IMR-90 (cell line): ENCODE data around the gene RNF212. TPM values are rescaled to one million over a fixed set of nuclear protein-coding genes. Genes with fewer than 3 reads are reported as not detected.

Source experiments
- ATAC-seq: fragments of 200-7000 bp; cut with Tn5 transposase; 2 replicates; pipeline ENCODE4 v1.9.1; 2020; ENCODE audit warnings: low read depth, mild to moderate bottlenecking, moderate library complexity
- BruUV-seq: library from RNA; stranded (reverse); fragments of 400-500 nt; replicated peaks from 2 replicates; lab custom pipeline; 2021; lab: Mats Ljungman, UMichigan
- CTCF ChIA-PET: fragments of 300-600 bp; formaldehyde crosslinking; extraction: SDS; loops from one replicate; lab custom pipeline; 2021; ENCODE audit warnings: antibody characterized with exemption; lab: Yijun Ruan, JAX
- POLR2A ChIA-PET: fragments of 300-600 bp; sonication (Branson Sonifier 250); formaldehyde crosslinking; loops from one replicate; lab custom pipeline; 2022; ENCODE audit warnings: antibody characterized with exemption; ENCODE audit not compliant: unreplicated experiment; lab: Charles Lee
- DNase-seq: peaks from one replicate; pipeline ENCODE4 v3.0.0; 2013
- H2AFZ ChIP-seq: replicated peaks from 2 replicates; pipeline ENCODE3; 2013; ENCODE audit warnings: low read length, mild to moderate bottlenecking; ENCODE audit not compliant: poor library complexity
- H2AK5ac ChIP-seq: 2 replicates; pipeline ENCODE4 v1.6.1; 2013; ENCODE audit warnings: low read depth, low read length, inconsistent platforms
- H2AK9ac ChIP-seq: replicated peaks from 2 replicates; pipeline ENCODE3; 2013; ENCODE audit warnings: mild to moderate bottlenecking, low read depth, low read length, moderate library complexity; ENCODE audit not compliant: poor library complexity
- H2BK120ac ChIP-seq: 2 replicates; pipeline ENCODE4 v1.6.1; 2013; ENCODE audit warnings: low read depth, low read length, inconsistent platforms
- H2BK15ac ChIP-seq: 3 replicates; pipeline ENCODE4 v1.6.1; 2013; ENCODE audit warnings: low read depth, low read length, inconsistent platforms
- H2BK20ac ChIP-seq: 2 replicates; pipeline ENCODE4 v1.6.1; 2013; ENCODE audit warnings: low read depth, mild to moderate bottlenecking, inconsistent platforms, low read length, moderate library complexity
- H2BK5ac ChIP-seq: 2 replicates; pipeline ENCODE4 v1.6.1; 2013; ENCODE audit warnings: mild to moderate bottlenecking, low read depth, low read length, inconsistent platforms; ENCODE audit not compliant: poor library complexity, severe bottlenecking
- H3K14ac ChIP-seq: replicated peaks from 2 replicates; pipeline ENCODE4 v1.6.1; 2013; ENCODE audit warnings: low read depth, low read length, inconsistent platforms
- H3K18ac ChIP-seq: 2 replicates; pipeline ENCODE4 v1.6.1; 2013; ENCODE audit warnings: low read depth, low read length, control low read depth
- H3K23ac ChIP-seq: 2 replicates; pipeline ENCODE4 v1.6.1; 2013; ENCODE audit warnings: low read depth, low read length, inconsistent platforms
- H3K27ac ChIP-seq: 2 replicates; pipeline ENCODE4 v1.5.1; 2013; ENCODE audit warnings: mild to moderate bottlenecking, control low read depth, low read length; ENCODE audit not compliant: insufficient read depth
- H3K27me3 ChIP-seq: 2 replicates; pipeline ENCODE4 v1.6.1; 2013; ENCODE audit warnings: low read length; ENCODE audit not compliant: control insufficient read depth, insufficient read depth
- H3K36me3 ChIP-seq: 2 replicates; pipeline ENCODE4 v1.6.1; 2013; ENCODE audit warnings: low read length, mixed read lengths; ENCODE audit not compliant: control insufficient read depth, insufficient read depth
- H3K4ac ChIP-seq: 2 replicates; pipeline ENCODE4 v1.6.1; 2013; ENCODE audit warnings: low read depth, low read length, inconsistent platforms
- H3K4me1 ChIP-seq: 2 replicates; pipeline ENCODE4 v1.6.1; 2013; ENCODE audit warnings: low read length, mixed read lengths; ENCODE audit not compliant: control insufficient read depth, insufficient read depth
- H3K4me2 ChIP-seq: 2 replicates; pipeline ENCODE4 v1.6.1; 2013; ENCODE audit warnings: low read depth, mild to moderate bottlenecking, control low read depth, low read length, moderate library complexity
- H3K4me3 ChIP-seq: 2 replicates; pipeline ENCODE4 v1.5.1; 2013; ENCODE audit warnings: low read depth, mild to moderate bottlenecking, control low read depth, low read length, moderate library complexity; ENCODE audit not compliant: insufficient read depth
- H3K56ac ChIP-seq: 2 replicates; pipeline ENCODE4 v1.6.1; 2013; ENCODE audit warnings: low read length, inconsistent platforms; ENCODE audit not compliant: insufficient read depth; ENCODE audit errors: extremely low read depth
- H3K79me1 ChIP-seq, 2 experiments: 2 replicates each; pipeline ENCODE4 v1.6.1; 2013; ENCODE audit warnings: low read length in 2 of 2, inconsistent platforms in 1 of 2, low read depth in 1 of 2
- H3K9ac ChIP-seq: 2 replicates; pipeline ENCODE4 v1.6.1; 2013; ENCODE audit warnings: low read depth, low read length, control low read depth
- H3K9me1 ChIP-seq: 2 replicates; pipeline ENCODE4 v1.6.1; 2013; ENCODE audit warnings: low read length, inconsistent platforms; ENCODE audit not compliant: insufficient read depth
- H3K9me3 ChIP-seq: 2 replicates; pipeline ENCODE4 v1.6.1; 2013; ENCODE audit warnings: low read length; ENCODE audit not compliant: control insufficient read depth, insufficient read depth
- H4K20me1 ChIP-seq: 2 replicates; pipeline ENCODE4 v1.6.1; 2013; ENCODE audit warnings: low read length, inconsistent platforms; ENCODE audit not compliant: insufficient read depth
- H4K5ac ChIP-seq: 2 replicates; pipeline ENCODE4 v1.6.1; 2013; ENCODE audit warnings: mild to moderate bottlenecking, low read depth, low read length, control low read depth
- H4K8ac ChIP-seq, 2 experiments: 2 replicates each; pipeline ENCODE4 v1.6.1; 2013; ENCODE audit warnings: low read depth in 2 of 2, low read length in 2 of 2, control low read depth in 1 of 2, inconsistent platforms in 1 of 2
- H4K91ac ChIP-seq: 2 replicates; pipeline ENCODE4 v1.6.1; 2013; ENCODE audit warnings: low read depth, low read length, inconsistent platforms; ENCODE audit not compliant: insufficient read depth
- BHLHE40 ChIP-seq: fragments of 150-350 bp; IDR thresholded peaks from 2 replicates; pipeline ENCODE4 v1.6.1; 2016; ENCODE audit warnings: mild to moderate bottlenecking, low read depth, low read length
- CEBPB ChIP-seq: IDR thresholded peaks from 2 replicates; pipeline ENCODE4 v1.6.1; 2012; ENCODE audit warnings: low read depth, low read length, improper control_type of control experiment
- CHD1 ChIP-seq: IDR thresholded peaks from 2 replicates; pipeline ENCODE4 v1.6.1; 2012; ENCODE audit warnings: low read depth, low read length, improper control_type of control experiment
- CTCF ChIP-seq: conservative IDR thresholded peaks from 2 replicates; pipeline ENCODE4 v1.5.1; 2012; ENCODE audit warnings: mild to moderate bottlenecking, low read depth, low read length, improper control_type of control experiment
- ELK1 ChIP-seq: fragments of 150-350 bp; IDR thresholded peaks from 2 replicates; pipeline ENCODE4 v1.6.1; 2016; ENCODE audit warnings: low read depth, mild to moderate bottlenecking, low read length, moderate library complexity, borderline replicate concordance
- FOS ChIP-seq: fragments of 150-350 bp; IDR thresholded peaks from 2 replicates; pipeline ENCODE4 v1.6.1; 2016; ENCODE audit warnings: low read depth, low read length
- MAFK ChIP-seq: IDR thresholded peaks from 2 replicates; pipeline ENCODE4 v1.6.1; 2012; ENCODE audit warnings: low read depth, low read length, improper control_type of control experiment
- MAZ ChIP-seq: IDR thresholded peaks from 2 replicates; pipeline ENCODE4 v1.6.1; 2012; ENCODE audit warnings: low read depth, mild to moderate bottlenecking, low read length, improper control_type of control experiment, moderate library complexity, borderline replicate concordance
- MXI1 ChIP-seq: IDR thresholded peaks from 2 replicates; pipeline ENCODE4 v1.6.1; 2012; ENCODE audit warnings: low read depth, mild to moderate bottlenecking, low read length, moderate library complexity, borderline replicate concordance
- NFE2L2 ChIP-seq: fragments of 150-350 bp; IDR thresholded peaks from 2 replicates; pipeline ENCODE4 v1.6.1; 2016; ENCODE audit warnings: low read depth, mild to moderate bottlenecking, low read length
- POLR2A ChIP-seq: IDR thresholded peaks from 2 replicates; pipeline ENCODE4 v1.6.1; 2012; ENCODE audit warnings: mild to moderate bottlenecking, low read depth, low read length
- RAD21 ChIP-seq: IDR thresholded peaks from 2 replicates; pipeline ENCODE4 v1.6.1; 2012; ENCODE audit warnings: low read length, improper control_type of control experiment
- RCOR1 ChIP-seq: IDR thresholded peaks from 2 replicates; pipeline ENCODE4 v1.6.1; 2012; ENCODE audit warnings: mild to moderate bottlenecking, low read length, improper control_type of control experiment; ENCODE audit not compliant: insufficient replicate concordance
- RFX5 ChIP-seq: IDR thresholded peaks from 2 replicates; pipeline ENCODE4 v1.8.0; 2012; ENCODE audit warnings: low read depth, mild to moderate bottlenecking, low read length, moderate library complexity
- SMC3 ChIP-seq: fragments of 150-350 bp; IDR thresholded peaks from 2 replicates; pipeline ENCODE4 v1.6.1; 2016; ENCODE audit warnings: low read depth, mild to moderate bottlenecking, antibody characterized with exemption, low read length, moderate library complexity
- USF2 ChIP-seq: fragments of 150-350 bp; IDR thresholded peaks from 2 replicates; pipeline ENCODE4 v1.6.1; 2017; ENCODE audit warnings: mild to moderate bottlenecking, antibody characterized with exemption, low read length, low read depth
- WGBS, 2 experiments: methylation state at CpG; one replicate each; pipeline versions ENCODE4 v1.1.5 to v1.1.7; 2013; ENCODE audit warnings: missing lambda C conversion rate in 2 of 2; ENCODE audit not compliant: insufficient read length in 1 of 2; ENCODE audit errors: extremely low coverage in 2 of 2; 5-methylcytosine and 5-hydroxymethylcytosine counted together
- dilution Hi-C: fragments of 300-500 bp; cut with HindIII; formaldehyde crosslinking; loops from one replicate; pipeline ENCODE4 v1.14.3; 2018; ENCODE audit warnings: low sequenced_read_pairs; ENCODE audit not compliant: unreplicated experiment
- in situ Hi-C: fragments of 300-500 bp; cut with MboI; formaldehyde crosslinking; loops from 3 replicates; pipeline ENCODE4 v1.14.3; 2019; ENCODE audit warnings: low sequenced_read_pairs, inconsistent platforms, mixed read lengths
- intact Hi-C: fragments of 100-400 bp; cut with micrococcal nuclease; formaldehyde crosslinking; loops from 2 replicates; pipeline ENCODE4 v1.10.0; 2022
- polyA plus RNA-seq, 3 experiments: library from polyadenylated mRNA; depleted of rRNA; stranded (reverse); fragments of >200 nt; gene quantifications; 2 replicates each; pipeline ENCODE4 v1.2.3, GENCODE V29; 2012; ENCODE audit warnings: low replicate concordance in 1 of 3
- total RNA-seq: library from RNA; depleted of rRNA; stranded (reverse); fragments of >200 nt; gene quantifications from 2 replicates; pipeline ENCODE4 v1.2.3, GENCODE V29; 2012

The RNF212 gene
- total and polyA plus RNA-seq, 2 of the 4 experiments (the other 2 are of a cell fraction), result under 0.01 to 0.51 TPM

- dilution Hi-C loops, result no loop called here
- in situ Hi-C loops, result no loop called here
These were observed 83.3 kb downstream of the RNF212 start for GRCh38 chr4:1030031-1030430.

More at GRCh38 chr4:1030031-1030430, 83.3 kb downstream of the RNF212 start:
- peaks cover 13% of the 10 kb centered on the region for H3K4me1 ChIP-seq
- no peak overlapping the region for H3K4me2 ChIP-seq
- BruUV-seq, result no TSS peak
- peaks cover 11% of the 10 kb centered on the region for H3K36me3 ChIP-seq
- H3K23ac ChIP-seq, result no peak overlapping the region
- no peak overlapping the region for H3K18ac ChIP-seq
- no peak overlapping the region for H3K56ac ChIP-seq
- H4K20me1 ChIP-seq, result peaks cover 9% of the 10 kb centered on the region; the same call in 1 of the 2 replicates
- no peaks in the 10 kb centered on the region for H3K79me1 ChIP-seq
- no peak overlapping the region for H3K9ac ChIP-seq
- H2AFZ ChIP-seq, result no peak overlapping the region
- H4K8ac ChIP-seq, result no peak overlapping the region
- ChIA-PET POLR2A (no interaction called here), CTCF (no interaction called here)
- H3K9me1 ChIP-seq, result peaks cover 15% of the 10 kb centered on the region
- no peak overlapping the region for H2BK20ac ChIP-seq
- no peak overlapping the region for H2BK5ac ChIP-seq
- intact Hi-C loops, result no loop called here
- whole genome bisulfite sequencing, 2 experiments, result no CpG with 5 or more reads among the region's 12 CpGs
- no peak overlapping the region for H3K14ac ChIP-seq
- TF ChIP-seq RAD21 (no peak), MAZ (no peak), RFX5 (no peak), CHD1 (no peak), BHLHE40 (no peak), CEBPB (no peak), SMC3 (no peak), POLR2A (no peak), USF2 (no peak), RCOR1 (no peak), ELK1 (no peak), NFE2L2 (no peak), MXI1 (no peak), CTCF (no peak), MAFK (no peak), FOS (no peak)
- H3K4me3 ChIP-seq, result no peak overlapping the region
- no peak overlapping the region for H2AK9ac ChIP-seq
- H3K4ac ChIP-seq, result no peak overlapping the region
- H2AK5ac ChIP-seq, result no peak overlapping the region; the same call in 1 of the 2 replicates
- no peak overlapping the region for H3K27ac ChIP-seq
- no peak overlapping the region for H4K91ac ChIP-seq
- ATAC-seq (no peak), DNase-seq (no peak)
- H4K5ac ChIP-seq, result no peak overlapping the region
- H3K27me3 ChIP-seq, result no peaks in the 10 kb centered on the region
- H2BK120ac ChIP-seq, result no peak overlapping the region
- no peak overlapping the region for H2BK15ac ChIP-seq
- H3K9me3 ChIP-seq, result no peaks in the 10 kb centered on the region
